ENCODE results near the gene CACNA1G. TPM values are rescaled to one million over a fixed set of nuclear protein-coding genes. Genes with fewer than 3 reads are reported as not detected.

Gene CACNA1G
- total and polyA plus RNA-seq, 9 of the 15 experiments (the other 6 are each of a cell fraction or from before 2014, with no cell fraction given) = 0.01 TPM; not detected in 8

DNA sequence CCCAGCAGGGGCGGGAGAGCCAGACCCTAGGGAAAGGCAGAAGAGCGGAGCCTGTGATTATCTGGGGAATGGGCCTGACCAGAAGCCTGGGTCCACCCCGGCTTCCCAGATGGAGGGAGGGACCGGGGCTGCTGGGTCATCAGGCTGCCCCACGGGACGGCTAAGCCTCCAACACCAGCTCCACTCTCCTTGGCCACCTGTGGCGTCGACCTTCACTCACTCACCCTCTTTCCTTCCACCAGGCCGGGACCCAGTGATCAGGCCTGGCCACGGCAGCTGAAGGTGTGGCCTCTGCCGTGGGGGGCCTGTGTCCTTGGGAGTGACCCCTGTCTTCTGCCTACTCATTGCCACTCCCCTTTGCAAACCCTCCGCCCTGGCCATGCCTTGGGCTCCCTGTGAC lies 51.8 kb downstream of the CACNA1G start:
- H4K20me1 ChIP-seq (replicated peaks; ENCODE audit: control insufficient read depth, insufficient read depth, low read length) = peaks cover 7% of the 10 kb centered on the region; the same call in 1 of the 2 replicates
- H3K9me3 ChIP-seq (replicated peaks; ENCODE audit: control insufficient read depth, insufficient read depth, low read depth, low read length) = no peaks in the 10 kb centered on the region
- in situ Hi-C loops (cut with MboI) (no loop called here), intact Hi-C loops (cut with micrococcal nuclease) (no loop called here)
- peaks cover 30 to 83% of the 10 kb centered on the region in 2 experiments for H3K27me3 ChIP-seq (ENCODE audit: control insufficient read depth in 2 of 2, insufficient read depth in 2 of 2, low read length in 2 of 2)
- no peak overlapping the region for H3K27ac ChIP-seq (ENCODE audit: extremely low read depth, low read depth, low read length)
- FAIRE-seq = no peak
- H3K79me2 ChIP-seq (ENCODE audit: control insufficient read depth, insufficient read depth, low read length) = no peaks in the 10 kb centered on the region
- peak overlapping the region in 1 of 2 experiments; percentile 45; a peak in 1 of 4 replicates for H3K9ac ChIP-seq (ENCODE audit: insufficient read depth in 1 of 2, low read depth in 2 of 2, low read length in 2 of 2)
- no peaks in the 10 kb centered on the region for H3K36me3 ChIP-seq (ENCODE audit: control insufficient read depth, insufficient read depth, low read length)
- peaks cover 0 to 19% of the 10 kb centered on the region in 2 experiments; a peak in 2 of 5 replicates for H3K4me1 ChIP-seq (replicated peaks in 1 of 2; ENCODE audit: control insufficient read depth in 2 of 2, insufficient read depth in 2 of 2, low read length in 2 of 2)
- CTCF ChIA-PET (ENCODE audit: low intra/inter-chr PET ratio) = interaction anchor here (1.1 kb wide), 1 partner anchor 65 kb away, joined by 3 read pairs; the partner anchor contains the start of gene SPATA20
- BruUV-seq (replicated peaks) = no TSS peak
- no peaks in the 10 kb centered on the region for H3K9me1 ChIP-seq (ENCODE audit: control insufficient read depth, insufficient read depth, low read length)
- WGBS (ENCODE audit: insufficient coverage, low coverage, missing lambda C conversion rate) = 9% methylated on average over 11 of the region's 12 CpGs
- ATAC-seq = peak; percentile 19; the same call in 2 of the 3 replicates
- H3K4me2 ChIP-seq (ENCODE audit: insufficient read depth, low read length) = no peak overlapping the region
- H2AFZ ChIP-seq (ENCODE audit: low read depth, low read length) = no peak overlapping the region
- DNase-seq (ENCODE audit: extremely low read depth in 1 of 4, low spot score in 3 of 4) = peak in 1 of 4 experiments; percentile 28
- POLR2A ChIA-PET = no interaction called here
- no peak overlapping the region for H3K4me3 ChIP-seq
- no peak for TF ChIP-seq OTX1 (CRISPR knock-in tag; IDR thresholded peaks at IDR 0.05)
- TF ChIP-seq ZNF717 (CRISPR knock-in tag; IDR thresholded peaks at IDR 0.05) = no peak
- TF ChIP-seq DNMT1 (IDR thresholded peaks at IDR 0.05) = no peak
- TF ChIP-seq BRD9 (IDR thresholded peaks at IDR 0.05; ENCODE audit: low read depth, partially characterized antibody) = no peak
- TF ChIP-seq, protein P1, sequence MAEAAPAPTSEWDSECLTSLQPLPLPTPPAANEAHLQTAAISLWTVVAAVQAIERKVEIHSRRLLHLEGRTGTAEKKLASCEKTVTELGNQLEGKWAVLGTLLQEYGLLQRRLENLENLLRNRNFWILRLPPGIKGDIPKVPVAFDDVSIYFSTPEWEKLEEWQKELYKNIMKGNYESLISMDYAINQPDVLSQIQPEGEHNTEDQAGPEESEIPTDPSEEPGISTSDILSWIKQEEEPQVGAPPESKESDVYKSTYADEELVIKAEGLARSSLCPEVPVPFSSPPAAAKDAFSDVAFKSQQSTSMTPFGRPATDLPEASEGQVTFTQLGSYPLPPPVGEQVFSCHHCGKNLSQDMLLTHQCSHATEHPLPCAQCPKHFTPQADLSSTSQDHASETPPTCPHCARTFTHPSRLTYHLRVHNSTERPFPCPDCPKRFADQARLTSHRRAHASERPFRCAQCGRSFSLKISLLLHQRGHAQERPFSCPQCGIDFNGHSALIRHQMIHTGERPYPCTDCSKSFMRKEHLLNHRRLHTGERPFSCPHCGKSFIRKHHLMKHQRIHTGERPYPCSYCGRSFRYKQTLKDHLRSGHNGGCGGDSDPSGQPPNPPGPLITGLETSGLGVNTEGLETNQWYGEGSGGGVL (CRISPR knock-in tag; IDR thresholded peaks at IDR 0.05) = no peak
- TF ChIP-seq SIX5 (IDR thresholded peaks at IDR 0.05; ENCODE audit: borderline replicate concordance in 1 of 2, insufficient read depth in 1 of 2, low read depth in 1 of 2, low read length in 2 of 2) = no peak
